ENCODE results near the gene RGN.

DNA sequence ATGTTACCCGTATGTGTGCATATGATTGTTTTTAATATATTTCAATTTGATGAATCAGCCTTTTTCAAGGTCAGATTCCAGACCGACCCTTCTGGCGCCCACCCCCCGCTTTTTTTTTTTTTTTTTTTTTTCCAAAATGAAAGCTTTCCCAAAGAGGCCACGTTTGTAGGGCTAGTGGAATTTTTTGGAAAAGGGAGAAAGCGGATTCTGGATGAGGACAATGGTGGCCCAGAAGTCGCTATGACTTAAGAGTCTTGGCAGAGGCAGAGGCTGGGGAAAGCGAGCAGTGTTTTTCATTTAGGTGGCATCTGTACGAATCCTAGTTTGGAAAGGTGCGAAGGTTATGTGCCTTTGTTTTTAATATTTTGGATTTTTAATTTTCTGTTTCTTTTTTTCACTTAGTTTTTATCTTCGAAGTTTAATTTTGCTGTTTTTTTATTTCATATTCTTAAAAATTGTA lies 51.7 kb downstream of the RGN start:
- TF ChIP-seq, protein P1, sequence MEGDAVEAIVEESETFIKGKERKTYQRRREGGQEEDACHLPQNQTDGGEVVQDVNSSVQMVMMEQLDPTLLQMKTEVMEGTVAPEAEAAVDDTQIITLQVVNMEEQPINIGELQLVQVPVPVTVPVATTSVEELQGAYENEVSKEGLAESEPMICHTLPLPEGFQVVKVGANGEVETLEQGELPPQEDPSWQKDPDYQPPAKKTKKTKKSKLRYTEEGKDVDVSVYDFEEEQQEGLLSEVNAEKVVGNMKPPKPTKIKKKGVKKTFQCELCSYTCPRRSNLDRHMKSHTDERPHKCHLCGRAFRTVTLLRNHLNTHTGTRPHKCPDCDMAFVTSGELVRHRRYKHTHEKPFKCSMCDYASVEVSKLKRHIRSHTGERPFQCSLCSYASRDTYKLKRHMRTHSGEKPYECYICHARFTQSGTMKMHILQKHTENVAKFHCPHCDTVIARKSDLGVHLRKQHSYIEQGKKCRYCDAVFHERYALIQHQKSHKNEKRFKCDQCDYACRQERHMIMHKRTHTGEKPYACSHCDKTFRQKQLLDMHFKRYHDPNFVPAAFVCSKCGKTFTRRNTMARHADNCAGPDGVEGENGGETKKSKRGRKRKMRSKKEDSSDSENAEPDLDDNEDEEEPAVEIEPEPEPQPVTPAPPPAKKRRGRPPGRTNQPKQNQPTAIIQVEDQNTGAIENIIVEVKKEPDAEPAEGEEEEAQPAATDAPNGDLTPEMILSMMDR (IDR thresholded peaks at IDR 0.05) = no peak
- no peak for TF ChIP-seq POLR2A (IDR thresholded peaks at IDR 0.05)
